CD4-positive, alpha-beta T cell treated with Interleukin-10 for 1 hour (primary cell): ENCODE data around the gene DPPA4.
"Not testable (repeated sequence)": the region's sequence is repeated elsewhere in the genome, so short reads cannot be mapped to it uniquely, and the experiment has no call there.

Experiments
- DNase-seq: peaks from one replicate; pipeline ENCODE4 v3.0.0-alpha.2; 2020

Gene DPPA4

DNA sequence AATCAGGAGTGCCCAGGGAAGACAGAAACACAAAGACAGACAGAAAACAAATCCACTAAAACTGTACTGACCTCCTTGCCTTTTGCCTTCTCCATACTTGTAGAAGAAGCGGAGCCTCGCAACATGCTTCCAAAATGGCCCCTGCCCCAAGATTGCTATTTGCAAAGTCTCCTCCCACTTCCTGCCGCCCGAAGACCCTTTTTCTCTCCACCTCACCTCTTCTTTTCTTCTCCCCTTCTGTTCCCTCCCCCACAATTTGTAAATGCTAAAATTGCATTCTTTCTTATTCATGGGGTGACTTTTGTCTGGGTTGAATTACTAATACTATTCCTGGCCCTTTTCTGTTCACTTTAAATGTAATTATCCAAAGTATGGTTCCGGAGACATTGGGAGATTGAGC, at the start of gene DPPA4:
Gene DPPA4 (minus strand): TSS at position 154 of the 400 bp plus-strand sequence. CDS start 29 bp downstream, at position 125.
- DNase-seq: no peak

DNA sequence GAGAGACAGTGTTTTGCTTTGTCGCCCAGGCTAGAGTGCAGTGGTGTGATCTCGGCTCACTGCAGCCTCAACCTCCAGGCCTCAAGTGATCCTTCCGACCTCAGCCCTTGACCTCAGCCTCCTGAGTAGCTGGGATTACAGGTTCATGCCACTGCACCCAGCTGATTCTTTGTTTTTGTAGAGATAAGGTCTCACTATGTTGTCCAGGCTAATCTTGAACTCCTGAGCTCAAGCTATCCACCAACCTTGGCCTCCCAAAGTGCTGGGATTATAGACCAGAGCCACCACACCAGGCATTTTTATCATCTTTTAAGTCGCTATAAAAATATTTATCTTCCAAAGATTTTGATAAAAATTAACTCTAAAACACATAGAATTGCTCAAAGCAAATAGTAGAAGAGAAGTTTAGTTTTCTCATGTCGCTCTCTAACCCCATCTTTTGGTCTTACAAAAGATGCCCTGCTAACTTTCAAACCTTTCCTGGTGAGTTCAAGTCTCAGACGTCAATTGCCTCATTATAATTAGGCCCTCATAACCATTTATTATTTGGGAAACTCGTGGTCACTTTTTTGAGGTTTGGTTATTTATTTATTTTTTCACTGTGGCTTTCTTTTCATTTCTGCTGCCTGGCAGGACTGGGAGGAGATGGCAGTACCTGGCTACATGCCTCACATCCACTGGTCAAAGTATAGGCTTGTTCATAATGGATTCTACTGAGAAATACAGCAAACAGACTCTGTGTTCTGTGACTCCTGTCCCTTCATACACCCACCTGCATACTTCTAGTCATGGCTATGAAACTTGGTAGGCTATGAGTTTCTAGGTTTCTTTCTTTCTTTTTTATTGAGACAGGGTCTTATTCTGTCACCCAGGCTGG, 48.3 kb upstream of the DPPA4 start:
- DNase-seq: no peak

DNA sequence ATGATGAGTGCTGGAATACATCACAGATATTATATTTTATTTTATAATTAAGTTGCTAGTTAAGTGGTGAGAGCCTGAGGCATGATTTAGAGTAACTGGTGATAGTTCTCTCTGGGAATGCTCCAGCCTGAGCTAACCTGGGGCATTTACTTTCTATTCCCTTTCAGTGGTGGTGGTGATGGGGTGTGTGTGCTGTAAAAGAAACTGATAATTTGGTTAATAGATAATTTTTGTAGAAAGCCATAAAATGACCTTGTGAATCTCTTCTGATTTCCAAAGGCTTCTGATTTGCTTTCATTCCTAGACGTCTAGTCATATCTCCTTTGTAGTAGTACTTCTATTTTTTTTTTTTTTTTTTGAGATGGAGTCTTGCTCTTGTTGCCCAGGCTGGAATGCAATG, 46.8 kb upstream of the DPPA4 start:
- DNase-seq: no peak

DNA sequence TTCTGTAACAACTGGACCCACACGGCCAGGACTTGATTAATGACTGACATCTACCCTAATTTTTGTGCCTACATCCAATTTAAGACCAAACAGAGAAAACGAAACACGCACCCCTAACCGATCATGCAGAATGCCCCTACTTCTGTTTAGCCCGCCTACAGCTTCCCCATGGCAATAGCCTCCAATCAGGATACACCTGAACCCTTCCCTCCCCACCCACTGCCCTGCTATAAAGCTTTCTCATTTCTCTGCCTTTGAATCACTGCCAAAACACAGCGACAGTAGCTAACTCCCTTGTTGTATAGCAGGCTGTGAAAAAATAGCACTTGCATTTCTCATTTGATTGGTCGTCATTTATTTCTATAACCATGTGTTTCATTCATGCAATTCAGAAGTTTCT, 45.2 kb upstream of the DPPA4 start:
- DNase-seq: no peak

GRCh38 chr3:109375975-109376374, 38.6 kb upstream of the DPPA4 start:
- DNase-seq: no peak

- not testable (repeated sequence) for DNase-seq
Measured at GRCh38 chr3:109374434-109374833, 37.1 kb upstream of the DPPA4 start.

DNA sequence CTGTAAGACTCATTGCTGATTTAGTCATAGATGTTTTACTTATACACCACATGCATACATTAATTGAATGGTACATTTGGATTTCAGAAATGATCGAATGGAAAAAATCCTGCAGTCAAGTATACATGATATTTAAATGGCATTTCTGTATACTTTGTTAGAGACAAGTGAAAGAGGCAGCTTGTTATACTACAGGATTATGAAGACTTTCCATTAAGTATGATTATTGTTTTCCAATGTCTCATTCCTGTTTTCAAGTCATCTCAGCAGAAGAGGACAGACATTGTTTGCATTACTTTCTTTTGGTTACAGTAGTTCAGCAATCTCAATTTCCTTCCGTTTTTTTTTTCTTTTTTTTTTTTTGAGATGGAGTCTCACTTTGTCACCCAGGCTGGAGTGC, 36.6 kb upstream of the DPPA4 start:
- no peak for DNase-seq

GRCh38 chr3:109372639-109373038, 35.3 kb upstream of the DPPA4 start:
- no peak for DNase-seq

GRCh38 chr3:109369510-109369909, 32.2 kb upstream of the DPPA4 start:
- DNase-seq: no peak

DNA sequence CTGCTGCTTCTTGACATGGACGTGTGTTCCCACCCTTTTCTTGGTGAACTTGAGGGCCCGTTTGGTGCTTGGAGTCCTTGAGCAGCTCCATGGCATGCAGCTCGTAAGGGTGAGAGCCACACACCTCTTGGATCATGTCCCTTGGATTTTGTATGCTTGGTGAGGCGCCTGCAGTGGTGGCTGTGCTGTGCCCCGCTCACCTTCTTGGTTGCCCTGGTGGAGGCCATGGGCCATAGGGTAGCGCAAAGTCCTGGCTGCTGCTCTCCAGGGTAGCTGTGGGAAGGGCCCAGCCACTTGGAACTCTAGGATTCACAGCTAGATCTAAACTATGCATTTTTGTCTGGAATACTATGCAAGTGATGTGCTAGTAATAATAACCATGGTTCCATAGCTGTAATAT, 26.7 kb upstream of the DPPA4 start:
- DNase-seq: no peak

DNA sequence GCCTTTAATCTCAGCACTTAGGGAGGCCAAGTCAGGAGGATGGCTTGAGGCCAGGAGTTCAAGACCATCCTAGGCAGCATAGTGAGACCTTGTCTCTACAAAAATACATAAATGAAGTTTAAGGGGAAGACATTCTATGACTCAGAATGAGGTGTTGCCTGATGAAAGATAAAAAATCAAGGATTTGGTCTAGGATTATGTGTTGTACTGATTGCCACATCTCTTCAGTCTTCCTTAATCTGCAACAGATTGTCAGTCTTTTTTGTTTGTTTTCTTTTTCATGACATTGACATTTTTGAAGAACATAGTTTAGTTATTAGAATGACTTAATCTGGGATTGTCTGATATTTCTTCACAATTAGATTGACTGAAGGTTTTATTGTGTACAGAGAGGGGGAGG, 26.3 kb upstream of the DPPA4 start:
- no peak for DNase-seq

DNA sequence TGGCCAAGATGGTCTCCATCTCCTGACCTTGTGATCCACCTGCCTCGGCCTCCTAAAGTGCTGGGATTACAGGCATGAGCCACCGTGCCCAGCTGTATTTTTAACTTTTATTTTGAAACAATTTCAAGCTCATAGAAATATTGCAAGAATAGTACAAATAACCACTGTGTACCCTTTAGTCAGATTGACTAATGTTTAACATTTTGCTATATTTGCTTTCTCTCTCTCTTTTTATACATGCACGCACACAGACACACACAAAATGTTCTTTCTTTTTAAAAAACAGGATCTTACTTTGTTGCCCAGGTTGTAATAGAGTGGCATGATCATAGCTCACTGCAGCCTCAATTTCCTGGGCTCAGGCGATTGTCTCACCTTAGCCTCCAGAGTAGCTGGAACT, 25.5 kb upstream of the DPPA4 start:
- no peak for DNase-seq

GRCh38 chr3:109358809-109359208, 21.5 kb upstream of the DPPA4 start:
- not testable (repeated sequence) for DNase-seq

- DNase-seq: no peak
Measured at GRCh38 chr3:109356442-109357155, 19.3 kb upstream of the DPPA4 start.

DNA sequence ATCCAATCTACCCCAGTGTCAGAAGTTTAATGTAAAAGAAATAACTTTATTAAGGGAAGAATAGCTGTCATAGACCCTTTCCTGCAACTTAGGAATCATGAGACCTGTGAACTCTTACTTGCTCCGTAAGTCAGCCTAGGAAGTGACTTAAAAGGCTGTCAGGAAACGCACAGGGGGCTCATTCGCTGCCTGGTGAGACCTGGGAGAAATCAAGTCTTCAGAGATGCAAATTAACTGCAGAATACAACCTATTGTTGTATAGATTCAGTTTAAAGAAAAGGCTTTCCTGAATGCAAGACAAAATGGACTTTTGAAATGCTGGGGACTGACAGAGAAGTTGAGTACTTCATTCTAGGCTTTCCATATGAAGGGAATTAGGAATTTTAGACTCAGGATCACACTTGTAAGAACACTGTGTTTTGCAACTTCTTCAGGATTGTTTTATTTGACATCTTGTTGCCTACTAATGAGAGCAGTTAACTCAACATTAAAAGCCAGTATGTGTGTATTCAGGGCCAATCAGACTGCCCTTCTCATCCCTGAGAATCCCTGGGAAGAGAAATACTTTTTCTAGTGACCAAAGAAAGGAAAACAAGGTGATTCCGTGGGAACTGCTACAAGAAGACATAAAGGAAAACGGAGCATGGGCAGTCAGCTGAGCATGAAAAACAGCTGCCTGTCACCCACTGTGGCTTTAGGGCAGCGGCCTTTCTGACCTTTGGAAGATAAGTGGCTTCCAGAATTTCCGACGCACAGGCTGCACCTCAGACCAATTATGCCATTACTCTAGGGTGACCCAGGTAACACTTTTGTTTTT, 18.5 kb upstream of the DPPA4 start:
- no peak for DNase-seq

GRCh38 chr3:109353057-109353456, 15.7 kb upstream of the DPPA4 start:
- no peak for DNase-seq

GRCh38 chr3:109351231-109351630, 13.9 kb upstream of the DPPA4 start:
- no peak for DNase-seq

- DNase-seq: no peak
Measured at GRCh38 chr3:109346770-109347295, 9.5 kb upstream of the DPPA4 start.

- DNase-seq: no peak
Measured at GRCh38 chr3:109346099-109346498, 8.8 kb upstream of the DPPA4 start.

GRCh38 chr3:109339714-109340648, 2.6 kb upstream of the DPPA4 start:
- no peak for DNase-seq

DNA sequence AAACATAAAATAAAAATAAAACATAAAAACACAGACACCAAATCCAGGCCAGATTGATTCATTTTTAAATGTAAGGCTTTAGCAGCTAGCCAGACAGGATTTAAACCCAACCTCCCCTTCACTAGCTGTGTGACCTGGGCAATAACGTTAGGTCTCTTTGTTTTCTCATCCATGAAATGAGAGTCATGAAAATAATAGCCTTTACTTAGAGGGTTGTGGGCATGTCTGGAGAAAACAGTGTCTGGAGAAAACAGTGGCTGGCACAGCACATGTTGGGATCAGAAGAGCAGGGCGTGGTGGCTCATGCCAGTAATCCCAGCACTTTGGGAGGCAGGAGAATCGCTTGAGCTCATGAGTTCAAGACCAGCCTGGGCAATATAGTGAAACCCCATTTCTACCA, 1.9 kb upstream of the DPPA4 start:
- DNase-seq: no peak

DNA sequence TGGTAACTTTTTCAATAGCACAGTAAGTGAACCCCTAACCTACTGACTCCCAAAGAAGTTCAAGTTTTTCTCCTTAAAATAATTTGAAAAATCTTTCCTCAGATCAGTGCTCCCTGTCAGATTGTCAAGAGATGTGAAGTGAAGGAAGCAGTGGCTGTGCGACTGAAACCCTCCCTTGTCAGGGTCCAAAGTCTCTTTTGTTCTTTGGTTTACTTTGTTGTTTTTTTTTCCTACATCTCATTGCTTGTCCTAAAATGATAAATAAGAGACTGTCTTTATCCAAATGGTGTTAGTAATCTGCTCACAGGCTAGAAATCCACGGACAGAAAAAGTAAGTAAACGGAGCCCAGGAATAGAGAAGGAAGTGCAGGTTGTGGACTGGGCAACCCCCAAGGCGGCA, 976 bp upstream of the DPPA4 start:
- DNase-seq: no peak
